Measurements from ENCODE around the gene NISCH.

GRCh38 chr3:52521881-52522650 is 66.7 kb downstream of the NISCH start:
- TF ChIP-seq, protein P1, sequence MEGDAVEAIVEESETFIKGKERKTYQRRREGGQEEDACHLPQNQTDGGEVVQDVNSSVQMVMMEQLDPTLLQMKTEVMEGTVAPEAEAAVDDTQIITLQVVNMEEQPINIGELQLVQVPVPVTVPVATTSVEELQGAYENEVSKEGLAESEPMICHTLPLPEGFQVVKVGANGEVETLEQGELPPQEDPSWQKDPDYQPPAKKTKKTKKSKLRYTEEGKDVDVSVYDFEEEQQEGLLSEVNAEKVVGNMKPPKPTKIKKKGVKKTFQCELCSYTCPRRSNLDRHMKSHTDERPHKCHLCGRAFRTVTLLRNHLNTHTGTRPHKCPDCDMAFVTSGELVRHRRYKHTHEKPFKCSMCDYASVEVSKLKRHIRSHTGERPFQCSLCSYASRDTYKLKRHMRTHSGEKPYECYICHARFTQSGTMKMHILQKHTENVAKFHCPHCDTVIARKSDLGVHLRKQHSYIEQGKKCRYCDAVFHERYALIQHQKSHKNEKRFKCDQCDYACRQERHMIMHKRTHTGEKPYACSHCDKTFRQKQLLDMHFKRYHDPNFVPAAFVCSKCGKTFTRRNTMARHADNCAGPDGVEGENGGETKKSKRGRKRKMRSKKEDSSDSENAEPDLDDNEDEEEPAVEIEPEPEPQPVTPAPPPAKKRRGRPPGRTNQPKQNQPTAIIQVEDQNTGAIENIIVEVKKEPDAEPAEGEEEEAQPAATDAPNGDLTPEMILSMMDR (IDR thresholded peaks at IDR 0.05; ENCODE audit: insufficient read depth, low read length, poor library complexity, severe bottlenecking): no peak
- TF ChIP-seq EZH2phosphoT487 (conservative IDR thresholded peaks at IDR 0.05; ENCODE audit: low read length): no peak

All from SU-DHL-6 (cell line).